GM12872 (cell line): ENCODE measurements around the gene ZSCAN29.

Experiments used
- CTCF ChIP-seq: IDR thresholded peaks from 3 replicates; pipeline ENCODE4 v1.5.1; 2011; ENCODE audit warnings: low read depth, mild to moderate bottlenecking, low read length, moderate library complexity; ENCODE audit not compliant: insufficient read depth

The ZSCAN29 gene

GRCh38 chr15:43330780-43331087, 40.1 kb downstream of the ZSCAN29 start:
- no peak for TF ChIP-seq CTCF

- no peak for TF ChIP-seq CTCF
Observed at GRCh38 chr15:43329960-43330779, 40.7 kb downstream of the ZSCAN29 start, which contains the start of gene LCMT2. Gene LCMT2 (minus strand): TSS chr15:43330573. CDS start chr15:43330489, 84 bp downstream.

GRCh38 chr15:43329217-43329959, 41.5 kb downstream of the ZSCAN29 start:
- no peak for TF ChIP-seq CTCF

GRCh38 chr15:43325039-43325684, 45.7 kb downstream of the ZSCAN29 start:
- no peak for TF ChIP-seq CTCF

- TF ChIP-seq CTCF: no peak
Observed at GRCh38 chr15:43318990-43319771, 51.7 kb downstream of the ZSCAN29 start.

GRCh38 chr15:43317566-43318184, 53.2 kb downstream of the ZSCAN29 start:
- no peak for TF ChIP-seq CTCF

GRCh38 chr15:43316971-43317346, 53.9 kb downstream of the ZSCAN29 start:
- no peak for TF ChIP-seq CTCF
